NCI-H446 treated with DMSO at 0.1 percent for 48 hours (cell line): ENCODE results near the gene EEF1A2.
A peak's percentile ranks its signal among the peaks of the same experiment; 100 is the strongest.
"Not testable (repeated sequence)": the region's sequence is repeated elsewhere in the genome, so short reads cannot be mapped to it uniquely, and the experiment has no call there.

Source experiments
- DNase-seq: peaks from one replicate; lab custom pipeline; 2025; lab: John Stamatoyannopoulos, UW

EEF1A2 gene

GRCh38 chr20:63520504-63520933, 21.6 kb upstream of the EEF1A2 start, which contains the start of gene PPDPF:
PPDPF (plus strand) TSS chr20:63520765; CDS start chr20:63521309, 544 bp downstream.
- peak; percentile 56 for DNase-seq

DNA sequence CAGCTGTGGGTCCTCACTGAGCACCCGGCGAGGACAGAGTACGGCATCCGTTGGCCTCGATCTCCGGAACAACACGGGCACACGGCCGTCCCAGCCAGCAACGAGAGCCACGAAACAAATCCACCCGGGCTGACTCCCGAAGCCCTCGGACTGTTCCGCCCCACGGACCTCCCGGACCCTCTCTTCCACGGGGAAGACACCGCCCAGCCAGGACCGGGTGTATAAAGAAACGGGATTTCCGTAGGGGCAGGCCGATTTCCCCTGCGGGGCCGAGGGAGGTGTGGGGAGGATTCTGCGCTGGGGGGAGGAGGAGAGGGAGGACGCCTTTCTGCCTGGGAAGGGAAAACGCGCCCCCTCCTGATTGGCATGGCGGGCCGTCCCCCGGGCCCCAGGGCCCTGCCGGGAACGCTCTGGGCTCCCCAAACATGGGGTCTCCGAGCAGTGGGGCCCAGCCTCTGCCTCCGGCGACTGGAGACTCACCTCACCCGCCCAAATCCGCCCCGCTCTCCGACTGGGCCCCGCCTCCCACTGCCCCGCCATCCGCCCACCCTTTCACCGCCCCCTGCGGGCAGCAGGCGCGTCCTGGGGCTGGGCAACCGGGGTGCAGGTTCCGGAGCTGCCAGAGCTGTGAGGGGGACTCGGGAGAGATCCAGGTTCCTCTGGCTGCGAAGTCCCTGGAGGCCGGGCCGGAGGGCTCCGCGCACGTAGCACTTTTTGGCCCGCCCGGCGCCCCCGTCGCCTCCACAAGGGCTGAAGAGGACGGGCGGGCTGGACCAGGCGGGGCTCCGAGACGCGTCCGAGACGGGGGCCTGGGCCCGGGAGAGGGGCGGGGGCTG, 21.0 kb upstream of the EEF1A2 start:
- DNase-seq = no peak

DNA sequence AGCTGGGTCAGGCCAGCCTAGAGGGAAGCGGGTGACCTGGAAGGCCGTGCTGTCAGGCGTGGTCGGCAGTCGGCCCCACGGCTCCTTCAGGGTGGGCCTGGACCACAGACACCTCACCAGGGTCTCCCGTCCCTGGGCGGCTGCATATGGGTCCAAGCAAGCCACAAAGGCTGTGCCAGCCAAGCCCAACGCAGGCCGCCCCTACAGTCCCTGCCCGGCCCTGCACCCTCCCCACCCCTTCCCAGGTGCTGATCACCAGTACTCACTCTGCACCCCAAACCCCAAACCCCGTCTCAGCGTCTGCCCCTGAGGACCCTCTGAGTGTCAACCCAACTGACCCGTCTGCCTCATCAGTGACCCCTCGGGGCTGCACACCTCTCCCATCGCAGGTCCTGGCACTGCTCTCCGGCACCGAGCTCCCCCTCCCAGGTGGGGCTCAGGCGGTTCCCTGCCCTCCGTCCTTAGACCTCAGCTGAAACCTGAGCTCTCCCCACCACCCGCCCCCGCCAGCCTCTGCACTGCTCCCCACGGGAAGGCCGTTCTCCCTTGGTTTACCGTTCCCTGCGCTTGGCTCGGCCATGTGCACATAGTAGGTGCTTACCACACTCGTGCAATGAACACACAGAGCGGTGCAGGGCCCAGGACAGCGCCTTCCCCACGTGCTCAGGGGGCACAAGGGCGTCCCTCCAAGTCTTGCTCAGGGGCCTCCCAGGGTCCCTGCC, 20.2 kb upstream of the EEF1A2 start:
- DNase-seq = no peak

- no peak for DNase-seq
These were observed 19.5 kb upstream of the EEF1A2 start for GRCh38 chr20:63518351-63518861.

DNA sequence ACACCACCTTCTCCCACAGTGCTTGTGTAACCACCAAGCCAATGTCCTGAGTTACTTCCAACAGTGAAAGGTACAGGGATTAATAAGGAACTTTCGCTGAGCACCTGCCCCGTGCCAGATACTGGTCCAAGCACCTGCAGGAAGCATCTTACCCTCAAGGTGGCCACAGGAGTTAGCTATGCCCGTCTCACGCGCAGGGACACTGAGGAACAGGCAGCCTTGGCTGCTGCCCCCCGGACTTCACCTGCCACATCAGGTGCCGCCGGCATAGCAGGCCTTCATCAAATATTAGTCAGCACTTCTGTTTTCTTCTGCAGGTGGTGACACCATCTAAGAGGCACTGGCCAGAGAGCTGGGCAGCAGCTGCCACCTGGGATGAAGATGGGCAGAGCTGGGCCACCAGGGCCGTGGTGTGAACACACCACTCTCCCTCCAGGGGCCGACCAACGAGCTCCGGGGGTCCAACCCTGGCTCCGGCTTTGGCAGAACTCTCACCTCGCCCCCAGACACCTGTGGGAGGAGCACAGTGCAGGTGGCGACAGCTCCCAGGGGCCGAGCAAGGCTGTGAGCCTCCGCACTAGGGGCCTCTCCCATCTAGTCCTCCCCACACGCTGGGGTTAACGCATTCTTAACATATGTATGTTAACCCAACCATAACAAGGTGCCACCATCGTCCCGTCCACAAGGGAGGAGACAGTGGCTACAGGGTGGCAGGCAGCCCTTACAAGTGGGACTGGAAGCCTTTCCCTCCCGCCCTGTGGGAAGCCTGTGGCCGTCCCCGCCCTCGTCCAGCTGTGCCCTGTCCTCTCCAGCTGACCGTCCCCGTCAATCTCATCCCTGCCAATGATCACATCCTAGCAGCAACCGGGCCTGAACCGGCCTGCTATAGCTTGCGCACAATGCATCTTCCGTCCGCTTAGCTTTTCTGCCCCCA, 18.8 kb upstream of the EEF1A2 start:
- DNase-seq = no peak

GRCh38 chr20:63514520-63514919, 15.6 kb upstream of the EEF1A2 start:
- DNase-seq = not testable (repeated sequence)

- DNase-seq = no peak
These were observed 14.3 kb upstream of the EEF1A2 start for GRCh38 chr20:63513207-63513606.

GRCh38 chr20:63509088-63509564, 10.2 kb upstream of the EEF1A2 start:
- DNase-seq = no peak

GRCh38 chr20:63508072-63508768, 9.3 kb upstream of the EEF1A2 start:
- DNase-seq = no peak

GRCh38 chr20:63507083-63507743, 8.3 kb upstream of the EEF1A2 start:
- no peak for DNase-seq

DNA sequence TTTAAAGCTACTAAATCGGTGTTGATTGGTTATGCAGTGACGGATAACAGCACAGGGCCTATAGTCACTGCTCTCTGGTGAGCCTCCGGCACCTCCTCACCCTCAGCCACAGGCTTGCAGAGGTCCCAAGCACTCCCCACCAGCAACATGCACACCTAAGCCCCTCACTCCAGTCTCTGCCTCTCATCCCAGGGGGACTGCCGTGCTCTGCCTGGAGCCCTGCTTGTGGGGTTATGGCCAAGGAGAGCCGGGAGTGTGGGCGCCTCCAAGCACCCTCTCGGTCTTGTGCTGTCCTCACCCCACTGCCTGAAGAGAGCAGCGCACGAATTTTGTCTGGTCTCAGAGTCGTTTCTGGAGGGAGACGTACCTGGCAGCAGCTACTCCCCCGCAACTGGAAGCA, 6.8 kb upstream of the EEF1A2 start:
- DNase-seq = no peak

DNA sequence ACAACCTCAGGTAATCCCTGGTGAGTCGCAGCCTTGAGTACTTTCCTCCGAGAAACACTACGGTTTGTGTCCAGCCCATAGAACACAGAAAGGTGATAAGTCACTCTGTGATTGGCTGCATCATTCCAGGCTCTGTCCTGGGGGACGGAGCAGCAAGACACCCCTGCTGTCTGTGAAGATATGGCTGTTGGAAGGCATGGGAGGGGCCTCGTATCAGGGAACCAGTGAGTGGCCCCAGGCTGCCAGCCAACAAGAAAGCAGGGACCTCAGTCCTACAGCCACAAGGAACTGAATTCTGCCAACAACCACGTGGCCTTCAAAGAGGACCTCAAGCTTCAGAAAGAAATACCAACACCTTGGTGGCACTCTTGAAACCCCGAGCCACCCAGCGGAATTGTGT, 6.4 kb upstream of the EEF1A2 start:
- no peak for DNase-seq

DNA sequence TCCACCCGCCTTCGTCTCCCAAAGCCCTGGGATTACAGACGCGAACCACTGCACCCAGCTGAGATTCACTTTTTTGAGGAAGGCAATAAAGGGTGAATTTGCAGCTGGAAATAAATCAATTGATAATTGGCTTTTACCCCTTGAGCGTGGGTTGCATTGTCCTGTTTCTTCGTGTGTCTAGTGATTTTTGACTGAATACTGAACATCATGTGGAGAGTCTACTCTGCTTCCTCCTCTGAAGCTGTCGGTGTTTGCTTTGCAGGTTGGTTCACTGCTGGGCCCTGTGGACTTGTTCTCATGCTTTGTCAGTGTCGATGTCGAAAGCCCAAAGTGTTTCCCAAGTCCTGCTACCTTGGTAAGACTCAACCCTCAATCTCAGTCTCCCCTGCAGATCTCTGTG, 5.8 kb upstream of the EEF1A2 start:
- DNase-seq = no peak

GRCh38 chr20:63503524-63503923, 4.6 kb upstream of the EEF1A2 start:
- no peak for DNase-seq

DNA sequence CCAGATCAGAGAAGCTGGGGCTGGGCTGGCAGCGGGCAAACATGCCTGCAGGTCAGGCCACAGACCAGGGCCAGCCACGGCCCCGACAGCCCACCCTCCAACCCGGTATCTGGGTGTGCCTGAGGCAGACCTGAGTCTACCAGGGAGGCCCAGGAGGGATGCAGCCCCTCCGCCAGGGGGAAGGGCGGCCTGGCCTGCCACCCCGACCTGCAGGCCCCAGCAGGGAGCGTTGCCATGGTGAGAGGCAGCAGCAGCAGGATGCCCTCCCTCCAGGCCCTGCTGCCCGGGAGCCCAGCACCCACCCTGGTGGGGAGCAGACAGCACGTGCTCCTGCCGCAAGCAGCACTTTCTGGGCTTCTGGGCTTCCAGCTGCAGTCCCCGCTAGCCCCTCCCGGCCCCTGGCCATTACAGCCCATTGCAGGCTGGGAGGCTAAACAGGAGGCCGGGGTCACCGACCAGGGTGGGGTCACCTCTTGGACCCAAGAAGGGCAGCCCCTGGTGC, 3.8 kb upstream of the EEF1A2 start:
- DNase-seq = no peak

DNA sequence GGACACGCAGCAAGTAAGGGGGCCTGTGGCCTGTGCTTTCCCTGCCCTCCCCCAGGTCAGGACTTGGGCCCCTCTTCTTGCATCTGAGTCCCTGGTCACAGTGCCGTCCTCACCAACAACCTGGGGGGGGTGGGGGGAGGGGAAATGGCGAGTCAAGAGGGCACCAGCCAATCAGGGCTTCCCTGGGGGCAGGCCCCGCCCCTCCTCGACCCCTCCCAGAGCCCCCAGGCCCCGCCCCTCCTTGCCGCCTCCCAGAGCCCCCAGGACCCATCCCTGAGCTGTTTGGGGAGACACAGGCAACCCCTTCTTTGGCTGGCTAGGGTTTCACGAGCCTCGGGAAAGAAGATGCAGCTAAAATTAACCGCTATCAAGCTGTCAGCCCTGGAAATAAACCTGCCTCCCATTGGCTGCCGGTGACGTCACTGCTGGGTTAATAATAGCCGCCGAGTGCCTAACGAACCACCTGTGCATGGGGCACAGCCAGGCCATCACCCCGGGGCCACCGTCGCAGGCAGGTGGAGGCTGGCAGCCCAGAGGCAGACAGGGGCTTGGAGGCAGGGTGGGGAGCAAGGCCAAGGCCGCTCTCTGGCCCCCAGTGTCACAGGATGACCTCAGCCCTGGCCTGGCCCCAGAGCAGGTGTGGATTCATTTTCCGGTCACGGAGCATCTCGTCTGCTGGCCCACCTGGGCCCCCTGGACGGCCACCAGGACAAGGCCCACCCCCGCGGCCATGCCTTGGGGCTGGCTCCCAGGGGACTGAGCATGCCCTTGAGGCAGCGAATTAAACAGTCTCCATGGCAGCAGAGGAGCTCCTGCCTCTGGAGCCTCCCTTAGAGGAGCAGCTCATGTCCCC, 3.2 kb upstream of the EEF1A2 start:
- peak; percentile 15 for DNase-seq

DNA sequence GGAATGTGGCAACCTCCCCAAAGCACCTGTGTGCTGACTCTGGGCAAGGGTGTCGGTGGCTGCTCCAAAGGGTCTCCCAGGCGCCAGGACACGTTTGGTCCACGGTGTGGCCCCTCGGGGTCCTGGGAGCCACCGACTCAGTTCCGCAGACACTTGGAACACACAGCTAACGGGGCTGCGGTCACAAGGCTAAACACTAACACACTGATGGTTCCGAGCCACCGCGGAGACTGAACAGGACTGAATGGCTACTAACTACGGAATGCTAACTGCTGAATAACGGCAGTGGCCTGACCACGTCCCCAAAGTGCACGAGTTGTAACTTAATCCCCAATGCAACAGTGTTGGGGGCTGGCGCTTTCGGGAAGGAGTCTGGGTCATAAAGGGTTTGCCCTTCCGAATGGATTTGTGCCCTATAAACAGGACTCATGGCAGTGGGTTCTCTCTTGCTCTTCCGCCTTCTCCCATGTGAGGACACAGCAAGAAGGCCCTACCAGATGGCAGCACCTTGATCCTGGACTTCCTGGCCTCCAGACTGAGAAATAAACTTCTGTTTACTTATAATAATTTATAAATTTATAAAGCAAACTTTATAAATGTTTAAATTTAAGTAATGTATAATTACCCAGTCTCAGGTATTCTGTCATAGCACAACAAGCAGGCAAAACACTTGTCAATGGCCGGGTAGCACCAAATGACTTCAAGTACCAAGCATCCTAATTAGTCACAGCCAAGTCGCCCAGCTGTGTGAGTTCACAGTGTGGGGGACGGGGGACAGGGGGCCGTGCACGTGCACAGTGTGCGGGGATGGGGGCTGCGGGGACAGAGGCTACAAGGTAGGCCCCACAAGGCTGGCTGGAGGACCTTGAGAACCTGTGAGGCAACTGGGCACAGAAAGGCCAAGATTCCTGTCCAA, 2.3 kb upstream of the EEF1A2 start:
- no peak for DNase-seq

GRCh38 chr20:63500151-63500901, 1.4 kb upstream of the EEF1A2 start:
- DNase-seq = no peak
